Activated naive CD4-positive, alpha-beta T cell treated with anti-CD3 and anti-CD28 coated beads, Interleukin-2, amount 10 ng/mL, durations not matched to agents 7 days and 5 days (primary cell): Measurements from ENCODE around the gene BCAM.
"Not testable (repeated sequence)": the region's sequence is repeated elsewhere in the genome, so short reads cannot be mapped to it uniquely, and the experiment has no call there.

ENCODE experiments used
- CTCF ChIA-PET: fragments of 350-600 bp; sonication (Branson Sonifier 250); formaldehyde crosslinking; loops from one replicate; lab custom pipeline; 2021; ENCODE audit warnings: antibody characterized with exemption; lab: Charles Lee
- DNase-seq: peaks from one replicate; pipeline ENCODE4 v3.0.0-alpha.2; 2020
- H3K27ac Mint-ChIP-seq: one replicate; pipeline ENCODE4 v1.8.0; 2021; ENCODE audit warnings: mild to moderate bottlenecking, moderate library complexity, mixed read lengths
- H3K27me3 Mint-ChIP-seq: one replicate; pipeline ENCODE4 v1.8.0; 2021; ENCODE audit warnings: mild to moderate bottlenecking, mixed read lengths
- H3K36me3 Mint-ChIP-seq: one replicate; pipeline ENCODE4 v1.8.0; 2021; ENCODE audit warnings: mixed read lengths
- H3K4me1 Mint-ChIP-seq: one replicate; pipeline ENCODE4 v1.8.0; 2021; ENCODE audit warnings: mixed read lengths
- H3K4me3 Mint-ChIP-seq: one replicate; pipeline ENCODE4 v1.8.0; 2021; ENCODE audit warnings: mild to moderate bottlenecking, moderate library complexity, mixed read lengths
- H3K9me3 Mint-ChIP-seq: one replicate; pipeline ENCODE4 v1.8.0; 2021; ENCODE audit warnings: mixed read lengths

BCAM gene

GRCh38 chr19:44817725-44818465 is 9.0 kb downstream of the BCAM start:
- CTCF ChIA-PET = no interaction called here
- Mint-ChIP-seq H3K36me3 (no peaks in the 10 kb centered on the region), H3K27me3 (peaks cover 14% of the 10 kb centered on the region), H3K4me1 (no peaks in the 10 kb centered on the region), H3K27ac (no peak overlapping the region), H3K9me3 (no peaks in the 10 kb centered on the region), H3K4me3 (no peak overlapping the region)
- no peak for DNase-seq

DNA sequence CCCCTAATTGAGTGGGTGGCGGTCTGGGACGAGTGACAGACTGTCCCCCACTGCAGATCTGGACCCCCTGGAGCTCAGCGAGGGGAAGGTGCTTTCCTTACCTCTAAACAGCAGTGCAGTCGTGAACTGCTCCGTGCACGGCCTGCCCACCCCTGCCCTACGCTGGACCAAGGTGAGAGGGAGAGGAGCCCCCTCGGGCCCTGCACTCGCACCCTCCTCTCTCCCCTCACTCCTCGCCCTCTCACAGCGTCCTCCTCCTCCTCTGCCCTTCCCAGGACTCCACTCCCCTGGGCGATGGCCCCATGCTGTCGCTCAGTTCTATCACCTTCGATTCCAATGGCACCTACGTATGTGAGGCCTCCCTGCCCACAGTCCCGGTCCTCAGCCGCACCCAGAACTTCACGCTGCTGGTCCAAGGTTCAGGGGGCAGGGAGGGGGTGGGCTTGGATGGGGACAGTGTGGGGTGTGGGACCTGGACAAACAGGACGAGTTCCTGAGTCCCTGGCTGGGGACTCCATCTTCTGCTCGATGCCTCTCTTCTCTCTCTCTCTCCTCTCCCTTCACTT is 9.6 kb downstream of the BCAM start:
- no peak overlapping the region for H3K4me3 Mint-ChIP-seq
- CTCF ChIA-PET = no interaction called here
- H3K9me3 Mint-ChIP-seq = no peaks in the 10 kb centered on the region
- no peak for DNase-seq
- peaks cover 14% of the 10 kb centered on the region for H3K27me3 Mint-ChIP-seq
- no peak overlapping the region for H3K27ac Mint-ChIP-seq
- H3K4me1 Mint-ChIP-seq = no peaks in the 10 kb centered on the region
- no peaks in the 10 kb centered on the region for H3K36me3 Mint-ChIP-seq

- no peaks in the 10 kb centered on the region for H3K9me3 Mint-ChIP-seq
- H3K4me1 Mint-ChIP-seq = no peaks in the 10 kb centered on the region
- H3K27ac Mint-ChIP-seq = no peak overlapping the region
- H3K4me3 Mint-ChIP-seq = no peak overlapping the region
- DNase-seq = no peak
- no peaks in the 10 kb centered on the region for H3K36me3 Mint-ChIP-seq
- H3K27me3 Mint-ChIP-seq = peaks cover 14% of the 10 kb centered on the region
- CTCF ChIA-PET = no interaction called here
These were observed 10.4 kb downstream of the BCAM start for GRCh38 chr19:44819246-44819832.

GRCh38 chr19:44820648-44821609 is 12.0 kb downstream of the BCAM start:
- H3K27ac Mint-ChIP-seq = no peak overlapping the region
- no peaks in the 10 kb centered on the region for H3K36me3 Mint-ChIP-seq
- peaks cover 14% of the 10 kb centered on the region for H3K27me3 Mint-ChIP-seq
- no peak for DNase-seq
- no peaks in the 10 kb centered on the region for H3K4me1 Mint-ChIP-seq
- H3K4me3 Mint-ChIP-seq = no peak overlapping the region
- no peaks in the 10 kb centered on the region for H3K9me3 Mint-ChIP-seq
- CTCF ChIA-PET = no interaction called here

- H3K4me3 Mint-ChIP-seq = no peak overlapping the region
- CTCF ChIA-PET = interaction anchor here (0.8 kb wide), 1 partner anchor 38 kb away, joined by 3 read pairs; no protein-coding TSS in a partner anchor
- H3K9me3 Mint-ChIP-seq = no peaks in the 10 kb centered on the region
- peaks cover 14% of the 10 kb centered on the region for H3K27me3 Mint-ChIP-seq
- H3K36me3 Mint-ChIP-seq = no peaks in the 10 kb centered on the region
- H3K4me1 Mint-ChIP-seq = no peaks in the 10 kb centered on the region
- DNase-seq = no peak
- peak overlapping the region; percentile 62 for H3K27ac Mint-ChIP-seq
These were observed 13.3 kb downstream of the BCAM start for GRCh38 chr19:44822177-44822576.

DNA sequence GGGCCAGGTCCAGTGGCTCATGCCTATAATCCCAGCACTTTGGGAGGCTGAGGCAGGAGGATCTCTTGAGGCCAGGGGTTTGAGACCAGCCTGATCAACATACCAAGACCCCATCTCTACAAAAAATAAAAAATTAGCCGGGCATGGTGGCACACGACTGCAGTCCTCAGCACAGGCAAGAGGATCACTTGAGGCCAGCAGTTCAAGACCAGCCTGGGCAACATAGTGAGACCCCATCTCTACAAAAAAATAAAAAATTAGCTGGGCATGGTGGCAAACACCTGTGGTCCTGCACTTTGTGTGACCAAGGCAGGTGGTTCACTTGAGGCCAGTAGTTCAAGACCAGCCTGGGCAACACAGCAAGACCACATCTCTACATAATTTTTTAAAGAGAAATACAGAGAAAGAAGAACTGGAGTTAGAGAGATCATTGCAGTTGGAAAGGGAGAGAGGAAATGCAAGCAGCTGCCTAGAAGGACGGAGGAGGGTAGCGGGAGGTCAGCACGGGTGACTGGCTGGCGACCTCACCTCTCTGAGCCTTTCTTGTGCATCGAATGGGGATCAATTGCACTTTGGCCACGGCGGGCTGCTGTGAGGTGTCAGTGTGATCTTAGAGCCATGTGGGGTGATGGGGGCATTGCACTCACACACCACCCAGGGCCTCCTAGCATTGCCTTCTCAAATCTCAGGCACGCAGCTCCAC is 13.9 kb downstream of the BCAM start:
- CTCF ChIA-PET = interaction anchor here (0.6 to 1.1 kb wide), 3 partner anchors 22 to 252 kb away, joined by 3 read pairs; no protein-coding TSS in a partner anchor
- H3K9me3 Mint-ChIP-seq = no peaks in the 10 kb centered on the region
- no peak overlapping the region for H3K27ac Mint-ChIP-seq

GRCh38 chr19:44823373-44823698 is 14.4 kb downstream of the BCAM start:
- DNase-seq = no peak
- H3K27ac Mint-ChIP-seq = no peak overlapping the region
- no peaks in the 10 kb centered on the region for H3K9me3 Mint-ChIP-seq
- CTCF ChIA-PET = interaction anchor here (0.6 to 1.1 kb wide), 3 partner anchors 21 to 252 kb away, joined by 3 read pairs; no protein-coding TSS in a partner anchor
- H3K27me3 Mint-ChIP-seq = peaks cover 6% of the 10 kb centered on the region
- no peaks in the 10 kb centered on the region for H3K36me3 Mint-ChIP-seq
- H3K4me1 Mint-ChIP-seq = no peaks in the 10 kb centered on the region
- no peak overlapping the region for H3K4me3 Mint-ChIP-seq

More for the DNA sequence above, 13.9 kb downstream of the BCAM start:
- Mint-ChIP-seq H3K27me3 (peaks cover 11% of the 10 kb centered on the region), H3K4me3 (no peak overlapping the region), H3K36me3 (no peaks in the 10 kb centered on the region), H3K4me1 (no peaks in the 10 kb centered on the region)
- DNase-seq = no peak

DNA sequence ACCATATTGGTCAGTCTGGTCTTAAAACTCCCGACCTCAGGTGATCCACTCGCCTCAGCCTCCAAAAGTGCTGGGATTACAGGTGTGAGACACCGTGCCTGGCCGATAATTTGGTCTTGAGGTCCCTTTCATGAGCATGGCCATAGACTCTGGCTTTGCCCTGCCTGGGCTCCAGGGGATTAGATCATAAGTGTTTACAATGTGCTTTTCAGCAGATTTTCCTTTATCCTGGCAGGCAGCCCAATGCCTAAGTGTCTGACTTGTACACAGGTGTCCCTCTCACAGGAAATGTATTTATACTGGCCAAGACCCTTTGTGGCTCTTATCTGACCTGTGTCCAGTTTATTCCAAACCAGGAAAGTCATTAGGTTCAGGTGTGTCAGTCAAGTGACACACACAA is 15.9 kb downstream of the BCAM start:
- Mint-ChIP-seq H3K4me3 (no peak overlapping the region), H3K36me3 (no peaks in the 10 kb centered on the region), H3K4me1 (no peaks in the 10 kb centered on the region), H3K27ac (no peak overlapping the region), H3K27me3 (peaks cover 10% of the 10 kb centered on the region), H3K9me3 (no peaks in the 10 kb centered on the region)
- no peak for DNase-seq
- CTCF ChIA-PET = no interaction called here

GRCh38 chr19:44832875-44833274 is 24.0 kb downstream of the BCAM start:
- CTCF ChIA-PET, H3K4me1 Mint-ChIP-seq, DNase-seq, H3K27ac Mint-ChIP-seq, H3K9me3 Mint-ChIP-seq, H3K4me3 Mint-ChIP-seq, H3K36me3 Mint-ChIP-seq: not testable (repeated sequence)
- peaks cover 13% of the 10 kb centered on the region for H3K27me3 Mint-ChIP-seq

DNA sequence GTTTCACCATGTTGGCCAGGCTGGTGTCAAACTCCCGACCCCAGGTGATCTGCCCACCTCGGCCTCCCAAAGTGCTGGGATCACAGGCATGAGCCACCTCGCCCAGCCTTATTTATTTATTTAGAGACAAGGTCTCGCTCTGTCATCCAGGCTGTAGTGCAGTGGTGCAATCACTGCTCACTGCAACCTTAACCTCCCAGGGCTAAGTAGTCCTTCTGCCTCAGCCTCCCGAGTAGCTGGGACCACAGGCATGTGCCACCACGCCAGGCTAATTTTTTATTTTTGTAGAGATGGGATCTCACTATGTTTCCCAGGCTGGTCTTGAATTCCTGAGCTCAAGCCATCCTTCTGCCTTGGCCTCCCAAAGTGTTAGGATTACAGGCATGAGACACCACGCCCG is 25.5 kb downstream of the BCAM start:
- H3K9me3 Mint-ChIP-seq, H3K36me3 Mint-ChIP-seq, H3K4me3 Mint-ChIP-seq, H3K27ac Mint-ChIP-seq, DNase-seq, CTCF ChIA-PET, H3K4me1 Mint-ChIP-seq: not testable (repeated sequence)
- H3K27me3 Mint-ChIP-seq = peaks cover 12% of the 10 kb centered on the region

DNA sequence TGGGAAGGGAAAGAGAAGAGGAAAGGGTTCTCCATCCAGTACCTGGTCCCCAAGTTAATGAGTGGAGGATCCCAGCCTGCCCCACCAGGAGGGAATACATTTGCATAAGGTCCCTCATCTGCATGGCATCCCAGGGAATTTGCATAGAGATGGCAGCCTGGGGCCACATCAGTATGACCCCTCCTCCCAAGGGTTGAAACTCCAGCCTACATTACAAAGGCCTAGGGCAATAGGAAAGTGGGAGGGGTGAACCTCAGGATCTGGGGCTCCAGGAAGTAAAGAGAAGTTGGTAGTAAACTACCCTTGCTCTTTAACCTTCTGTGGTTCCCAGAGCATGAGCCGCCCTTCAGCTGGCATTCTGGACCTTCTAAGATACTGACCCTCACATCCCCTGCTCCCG is 30.4 kb downstream of the BCAM start:
- H3K4me1 Mint-ChIP-seq = peaks cover 3% of the 10 kb centered on the region
- no peak overlapping the region for H3K4me3 Mint-ChIP-seq
- no peak overlapping the region for H3K27ac Mint-ChIP-seq
- DNase-seq = no peak
- H3K36me3 Mint-ChIP-seq = no peaks in the 10 kb centered on the region
- CTCF ChIA-PET = no interaction called here
- peaks cover 3% of the 10 kb centered on the region for H3K27me3 Mint-ChIP-seq
- H3K9me3 Mint-ChIP-seq = no peaks in the 10 kb centered on the region

- CTCF ChIA-PET = interaction anchor here (1.0 to 1.7 kb wide), 2 partner anchors 56 to 117 kb away, joined by 3 to 6 read pairs; no protein-coding TSS in a partner anchor
- H3K9me3 Mint-ChIP-seq = no peaks in the 10 kb centered on the region
- no peak for DNase-seq
- peaks cover 13% of the 10 kb centered on the region for H3K27me3 Mint-ChIP-seq
- no peak overlapping the region for H3K4me3 Mint-ChIP-seq
- no peaks in the 10 kb centered on the region for H3K36me3 Mint-ChIP-seq
- H3K4me1 Mint-ChIP-seq = peaks cover 13% of the 10 kb centered on the region
- H3K27ac Mint-ChIP-seq = no peak overlapping the region
These were observed 31.9 kb downstream of the BCAM start for GRCh38 chr19:44840811-44841210.

- no peak overlapping the region for H3K27ac Mint-ChIP-seq
These were observed 32.3 kb downstream of the BCAM start for GRCh38 chr19:44841231-44841630.

More at GRCh38 chr19:44841231-44841630, 32.3 kb downstream of the BCAM start:
- DNase-seq = no peak
- CTCF ChIA-PET = interaction anchor here (1.0 to 1.7 kb wide), 2 partner anchors 56 to 117 kb away, joined by 3 to 6 read pairs; no protein-coding TSS in a partner anchor
- Mint-ChIP-seq H3K4me1 (peaks cover 16% of the 10 kb centered on the region), H3K9me3 (no peaks in the 10 kb centered on the region), H3K4me3 (no peak overlapping the region), H3K36me3 (no peaks in the 10 kb centered on the region), H3K27me3 (peaks cover 17% of the 10 kb centered on the region)
